K562 treated with DMSO at 1 percent for 48 hours (cell line): Measurements from ENCODE around the gene SLC7A11. TPM values are rescaled to one million over a fixed set of nuclear protein-coding genes. Genes with fewer than 3 reads are reported as not detected.

Experiments
- total RNA-seq: library from RNA; unstranded; fragments of 300-600 nt; gene quantifications from 2 replicates; pipeline ENCODE4 v1.2.3, GENCODE V29; 2022; ENCODE audit warnings: low replicate concordance; ENCODE audit errors: extremely low read depth

The SLC7A11 gene
- not detected in 2 replicates for total RNA-seq

DNA sequence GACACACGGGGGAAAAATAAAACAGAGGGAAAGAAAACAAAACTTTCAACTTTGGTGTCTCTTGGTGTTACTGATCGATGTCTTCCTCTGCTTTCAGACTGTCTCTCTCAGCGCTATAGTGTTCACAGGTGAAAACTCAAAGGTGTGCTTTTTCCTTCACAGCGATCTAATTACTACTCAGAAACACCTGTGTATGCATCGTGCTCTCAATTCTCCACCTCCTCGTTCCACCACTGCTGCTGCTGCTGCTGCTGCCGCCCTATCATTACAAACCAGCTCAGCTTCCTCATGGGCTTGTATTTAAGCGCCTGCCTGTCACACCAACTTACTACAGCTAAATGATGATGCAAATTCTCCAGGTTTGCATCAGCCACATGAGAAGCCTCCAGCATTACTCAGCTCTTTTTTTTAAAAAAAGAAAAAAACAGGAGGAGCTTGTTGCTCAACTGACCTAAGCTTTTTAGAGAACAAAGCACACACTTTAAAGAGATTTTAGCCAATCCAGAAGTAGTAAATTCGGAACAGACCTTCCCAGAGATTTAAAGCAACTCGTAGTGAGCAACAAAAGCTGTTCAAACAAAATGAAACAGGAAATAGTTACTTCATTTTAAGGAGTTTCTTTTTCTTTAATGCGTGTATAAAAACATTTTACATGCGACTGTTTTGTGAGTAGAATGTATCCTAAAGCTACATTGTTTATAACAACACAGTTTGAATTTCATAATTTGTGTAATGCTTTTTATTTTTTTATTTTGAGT, at the start of gene SLC7A11:
Gene SLC7A11 (minus strand): TSS at position 274 of the 758 bp plus-strand sequence. CDS start 280 bp downstream, outside the sequence.

